GM19035 (cell line): ENCODE measurements around the gene IL1RAPL1.

Experiments
- ATAC-seq: cut with Tn5 transposase; IDR thresholded peaks from one replicate; pipeline ENCODE4 v1.9.1; 2021; ENCODE audit not compliant: unreplicated experiment

IL1RAPL1 gene

GRCh38 chrX:28625223-28625622 lies 38.0 kb downstream of the IL1RAPL1 start:
- no peak for ATAC-seq

- no peak for ATAC-seq
Measured at GRCh38 chrX:28626515-28626914, 39.3 kb downstream of the IL1RAPL1 start.

GRCh38 chrX:28628120-28628519 lies 40.9 kb downstream of the IL1RAPL1 start:
- ATAC-seq = no peak

GRCh38 chrX:28638775-28639174 lies 51.5 kb downstream of the IL1RAPL1 start:
- ATAC-seq = no peak

- no peak for ATAC-seq
Measured at GRCh38 chrX:28639451-28639850, 52.2 kb downstream of the IL1RAPL1 start.

GRCh38 chrX:28649541-28649940 lies 62.3 kb downstream of the IL1RAPL1 start:
- ATAC-seq = no peak

GRCh38 chrX:28651186-28651585 lies 63.9 kb downstream of the IL1RAPL1 start:
- no peak for ATAC-seq

GRCh38 chrX:28659269-28659668 lies 72.0 kb downstream of the IL1RAPL1 start:
- ATAC-seq = no peak

GRCh38 chrX:28665778-28666177 lies 78.5 kb downstream of the IL1RAPL1 start:
- no peak for ATAC-seq

- no peak for ATAC-seq
Measured at GRCh38 chrX:28668303-28668702, 81.1 kb downstream of the IL1RAPL1 start.

- ATAC-seq = no peak
Measured at GRCh38 chrX:28668957-28669356, 81.7 kb downstream of the IL1RAPL1 start.

GRCh38 chrX:28670074-28670473 lies 82.8 kb downstream of the IL1RAPL1 start:
- ATAC-seq = no peak

GRCh38 chrX:28675173-28675572 lies 87.9 kb downstream of the IL1RAPL1 start:
- ATAC-seq = no peak

- no peak for ATAC-seq
Measured at GRCh38 chrX:28693101-28693500, 105.9 kb downstream of the IL1RAPL1 start.

GRCh38 chrX:28697732-28698131 lies 110.5 kb downstream of the IL1RAPL1 start:
- no peak for ATAC-seq

- no peak for ATAC-seq
Measured at GRCh38 chrX:28701222-28701621, 114.0 kb downstream of the IL1RAPL1 start.

GRCh38 chrX:28706964-28707363 lies 119.7 kb downstream of the IL1RAPL1 start:
- no peak for ATAC-seq

- ATAC-seq = no peak
Measured at GRCh38 chrX:28709421-28709820, 122.2 kb downstream of the IL1RAPL1 start.

GRCh38 chrX:28717864-28718263 lies 130.6 kb downstream of the IL1RAPL1 start:
- no peak for ATAC-seq

GRCh38 chrX:28718450-28718849 lies 131.2 kb downstream of the IL1RAPL1 start:
- ATAC-seq = no peak

GRCh38 chrX:28719620-28720019 lies 132.4 kb downstream of the IL1RAPL1 start:
- no peak for ATAC-seq

- ATAC-seq = no peak
Measured at GRCh38 chrX:28752330-28752729, 165.1 kb downstream of the IL1RAPL1 start.

GRCh38 chrX:28756175-28756574 lies 168.9 kb downstream of the IL1RAPL1 start:
- no peak for ATAC-seq

- ATAC-seq = no peak
Measured at GRCh38 chrX:28756647-28757046, 169.4 kb downstream of the IL1RAPL1 start.
